Ovary (tissue), 9 donors: ENCODE data around the gene DNAI2. TPM values are rescaled to one million over a fixed set of nuclear protein-coding genes. Genes with fewer than 3 reads are reported as not detected.

Experiments used
- DNase-seq, 5 donors: peaks; one replicate each; pipeline ENCODE4 v3.0.0-alpha.2; 2019 to 2020
- H3K27ac ChIP-seq, 2 donors: fragments of 200-600 bp; one replicate each; pipeline versions ENCODE4 v1.5.1 to v1.8.0; 2019 to 2022
- H3K27me3 ChIP-seq: fragments of 200-600 bp; one replicate; pipeline ENCODE4 v1.8.0; 2022
- H3K36me3 ChIP-seq: fragments of 200-600 bp; sonication (generic); one replicate; pipeline ENCODE4 v1.5.1; 2019
- H3K4me1 ChIP-seq: one replicate; pipeline ENCODE4 v1.8.1; 2013; ENCODE audit warnings: mild to moderate bottlenecking, moderate library complexity; ENCODE audit not compliant: insufficient read depth
- H3K4me3 ChIP-seq: fragments of 200-600 bp; sonication (generic); one replicate; pipeline ENCODE4 v1.5.1; 2017
- H3K9me3 ChIP-seq, 2 donors: fragments of 200-600 bp in 1 of 2; sonication (generic) in 1 of 2; one replicate each; pipeline versions ENCODE4 v1.5.1 to v1.8.1; 2013 to 2019; ENCODE audit warnings: mild to moderate bottlenecking in 1 of 2, moderate library complexity in 1 of 2
- EP300 ChIP-seq: sonication (generic); formaldehyde crosslinking; IDR thresholded peaks from one replicate; pipeline ENCODE4 v1.6.1; 2017; ENCODE audit warnings: antibody characterized with exemption
- POLR2A ChIP-seq: fragments of 450-650 bp; IDR thresholded peaks from one replicate; pipeline ENCODE4 v1.6.1; 2017; ENCODE audit warnings: antibody characterized with exemption, mild to moderate bottlenecking, moderate library complexity
- WGBS, 3 donors: extraction: QIAGEN DNeasy Blood & Tissue Kit in 1 of 3; methylation state at CpG; one replicate each; pipeline versions ENCODE4 v1.1.5 to v1.1.7; 2013 to 2017; 5-methylcytosine and 5-hydroxymethylcytosine counted together
- intact Hi-C, 4 donors: fragments of 100-400 bp; cut with DNase I; formaldehyde crosslinking; loops; one replicate each; pipeline versions ENCODE4 v1.11.0 to v1.15.1; 2022 to 2023
- polyA plus RNA-seq, 2 donors: library from polyadenylated mRNA; stranded (reverse); fragments of 200-250 nt in 1 of 2; fragments of 350-450 nt in 1 of 2; fragmentation: Illumina TruSeq in 1 of 2; extraction: RNeasy Lipid Tissue Mini Kit (QIAGEN cat#74804) in 1 of 2; gene quantifications; one replicate each; pipeline ENCODE4 v1.2.3, GENCODE V29; 2013 to 2014
- total RNA-seq, 7 donors: library from RNA; depleted of rRNA in 2 of 7; stranded (reverse); fragments of >200 nt in 2 of 7; fragmentation: NEBNext Ultra II Directional in 3 of 7; extraction: Animal tissue kit (Norgen Biotek cat#: 25700) in 3 of 7; gene quantifications; one replicate each; pipeline versions ENCODE4 v1.1.0 to v1.2.4, GENCODE V29; 2016 to 2023
- TF ChIP-seq, protein P1 (sequence below), 3 donors: fragments of 450-650 bp in 2 of 3; fragments of 200-600 bp in 1 of 3; IDR thresholded peaks; one replicate each; pipeline versions ENCODE4 v1.5.1 to v1.8.0; 2016 to 2022; ENCODE audit warnings: antibody characterized with exemption in 3 of 3, mild to moderate bottlenecking in 1 of 3
- donor health status: DM: no; HTN: no; CAD: no; lungs with moderate emphysema.
- donor health status: DM: no; HTN: no; CAD: no.
- donor health status: Bipolar disorder and iron deficiency.
- donor health status: DM: yes; HTN: yes; CAD: no.
- donor health status: DM: no; HTN: no; CAD: no.
- donor health status: DM: yes; HTN: yes; CAD: no.

DNAI2 gene
- total and polyA plus RNA-seq, 9 donors, result 0.07 to 12.2 (median 0.66) TPM; not detected in 3

DNA sequence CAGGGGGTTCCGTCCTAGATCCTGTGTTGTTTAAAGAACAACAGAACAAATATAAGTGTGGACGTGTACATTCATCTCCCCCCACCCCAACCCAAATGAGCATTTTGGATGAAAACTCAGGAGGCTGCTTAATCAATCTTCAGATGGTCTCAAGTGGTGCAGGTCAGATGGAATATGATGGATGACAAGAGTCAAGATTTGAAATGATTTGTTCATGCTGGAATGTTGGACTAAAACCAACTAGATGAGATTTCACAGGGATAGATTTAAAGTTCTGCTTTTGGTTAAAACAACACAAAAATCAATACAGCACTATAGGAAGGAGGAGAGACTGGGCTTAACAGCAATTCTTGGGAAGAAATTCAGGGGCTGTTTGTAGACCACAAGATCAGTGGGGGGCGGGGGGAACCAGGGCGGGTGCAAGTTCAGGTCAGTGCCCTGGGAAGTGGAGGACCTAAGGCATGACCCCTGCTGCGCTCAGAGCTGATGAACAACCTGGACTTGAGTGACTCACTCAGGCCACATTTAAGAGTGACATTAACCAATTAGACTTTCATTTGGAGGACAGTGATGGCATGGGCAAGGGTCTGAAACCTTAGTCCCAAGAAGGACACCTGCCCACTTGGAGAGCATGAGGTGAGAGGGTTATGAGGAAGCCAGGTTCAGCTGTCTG, 45.6 kb upstream of the DNAI2 start:
- intact Hi-C loops, result no loop called here
- no peaks in the 10 kb centered on the region for H3K4me1 ChIP-seq
- 87 to 94% (median 92%) methylated on average over 5 of the region's 5 CpGs for WGBS, 3 donors
- no peak overlapping the region for H3K27ac ChIP-seq
- DNase-seq, result no peak
- H3K27me3 ChIP-seq, result no peaks in the 10 kb centered on the region
- TF ChIP-seq, protein P1, sequence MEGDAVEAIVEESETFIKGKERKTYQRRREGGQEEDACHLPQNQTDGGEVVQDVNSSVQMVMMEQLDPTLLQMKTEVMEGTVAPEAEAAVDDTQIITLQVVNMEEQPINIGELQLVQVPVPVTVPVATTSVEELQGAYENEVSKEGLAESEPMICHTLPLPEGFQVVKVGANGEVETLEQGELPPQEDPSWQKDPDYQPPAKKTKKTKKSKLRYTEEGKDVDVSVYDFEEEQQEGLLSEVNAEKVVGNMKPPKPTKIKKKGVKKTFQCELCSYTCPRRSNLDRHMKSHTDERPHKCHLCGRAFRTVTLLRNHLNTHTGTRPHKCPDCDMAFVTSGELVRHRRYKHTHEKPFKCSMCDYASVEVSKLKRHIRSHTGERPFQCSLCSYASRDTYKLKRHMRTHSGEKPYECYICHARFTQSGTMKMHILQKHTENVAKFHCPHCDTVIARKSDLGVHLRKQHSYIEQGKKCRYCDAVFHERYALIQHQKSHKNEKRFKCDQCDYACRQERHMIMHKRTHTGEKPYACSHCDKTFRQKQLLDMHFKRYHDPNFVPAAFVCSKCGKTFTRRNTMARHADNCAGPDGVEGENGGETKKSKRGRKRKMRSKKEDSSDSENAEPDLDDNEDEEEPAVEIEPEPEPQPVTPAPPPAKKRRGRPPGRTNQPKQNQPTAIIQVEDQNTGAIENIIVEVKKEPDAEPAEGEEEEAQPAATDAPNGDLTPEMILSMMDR (IDR thresholded peaks at IDR 0.05), result no peak
- TF ChIP-seq EP300 (no peak), POLR2A (no peak)
- H3K9me3 ChIP-seq, result no peaks in the 10 kb centered on the region
- H3K4me3 ChIP-seq, result no peak overlapping the region
- no peaks in the 10 kb centered on the region for H3K36me3 ChIP-seq

DNA sequence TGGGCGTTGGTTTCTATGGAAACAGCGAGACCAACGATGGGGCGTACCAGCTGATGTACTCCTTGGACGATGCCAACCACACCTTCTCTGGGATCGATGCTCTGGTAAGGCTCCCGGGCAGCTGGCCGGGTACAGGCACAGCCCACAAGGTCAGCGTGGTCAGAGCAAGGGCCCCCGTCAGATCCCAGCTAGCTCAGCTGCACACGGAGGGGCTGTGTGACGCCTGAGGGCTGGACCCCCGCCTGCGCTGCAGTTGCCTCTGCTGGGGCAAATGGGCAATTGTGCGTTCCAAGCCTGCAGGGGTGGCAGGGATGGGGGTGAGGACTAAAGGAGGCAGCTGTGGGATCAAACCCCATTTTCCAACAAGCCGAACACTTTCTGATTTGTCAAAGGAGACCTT, 43.1 kb upstream of the DNAI2 start:
- Histone ChIP-seq H3K27me3 (no peaks in the 10 kb centered on the region), H3K4me1 (no peaks in the 10 kb centered on the region), H3K36me3 (no peaks in the 10 kb centered on the region), H3K9me3 (no peaks in the 10 kb centered on the region), H3K27ac (peak overlapping the region in 1 of 2 donors; percentile 68), H3K4me3 (no peak overlapping the region)
- 88 to 94% (median 93%) methylated on average over 15 to 16 of the region's 16 CpGs for WGBS, 3 donors
- TF ChIP-seq EP300 (no peak), POLR2A (no peak)
- TF ChIP-seq, protein P1 (IDR thresholded peaks at IDR 0.05), result no peak
- no peak for DNase-seq
- intact Hi-C loops, result no loop called here

DNA sequence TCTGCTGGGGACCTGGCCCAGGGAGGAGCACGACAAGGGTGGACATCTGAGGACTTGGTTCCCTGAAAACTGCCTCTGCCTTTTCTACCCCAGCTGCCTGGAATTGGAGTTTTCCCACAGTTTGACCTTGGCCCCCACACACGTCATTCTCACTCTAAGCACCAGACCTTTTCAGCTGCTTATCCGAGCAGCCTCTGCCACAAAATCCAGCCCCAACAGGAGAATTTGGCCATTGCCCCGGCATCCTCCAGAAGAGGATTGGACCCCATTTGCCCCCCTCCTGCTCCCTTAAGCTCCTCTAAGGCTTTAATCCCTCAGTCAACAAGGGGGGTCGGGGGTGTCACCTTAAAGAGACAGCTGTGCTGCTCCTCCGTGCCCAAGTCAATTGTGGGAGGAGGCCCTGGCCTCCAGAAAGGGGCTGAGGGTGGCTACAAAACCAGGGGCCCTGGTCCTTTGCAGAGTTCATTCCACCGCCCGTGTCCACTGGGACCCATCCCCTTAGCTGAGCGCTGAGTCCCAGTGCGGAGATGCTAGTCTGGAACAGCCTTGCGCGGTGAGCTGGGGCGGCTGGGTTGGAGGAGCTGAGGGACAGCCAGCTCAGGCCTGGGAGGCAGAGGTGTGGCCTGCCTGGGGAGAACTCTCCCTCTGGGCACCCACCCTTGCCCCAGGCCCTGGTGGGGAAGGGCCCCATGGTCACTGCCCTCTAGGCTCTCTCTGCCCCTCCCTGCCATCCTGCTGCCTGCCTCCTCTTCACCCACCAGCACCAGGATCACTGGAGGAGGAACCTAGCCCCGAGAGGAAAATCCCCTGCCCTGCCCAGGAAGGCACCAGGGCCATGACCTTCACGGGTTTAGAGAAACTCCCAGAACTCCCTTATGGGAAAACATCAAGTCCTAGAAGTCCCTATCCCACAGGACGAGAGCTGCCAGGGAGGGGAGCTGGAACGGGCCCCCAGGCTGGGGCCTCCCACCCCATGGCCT, 41.8 kb upstream of the DNAI2 start:
- TF ChIP-seq POLR2A, result no peak
- no peak for TF ChIP-seq EP300
- TF ChIP-seq, protein P1 (IDR thresholded peaks at IDR 0.05), result no peak
- Histone ChIP-seq H3K27me3 (no peaks in the 10 kb centered on the region), H3K9me3 (no peaks in the 10 kb centered on the region), H3K27ac (peak overlapping the region; percentile 60 to 68), H3K4me3 (no peak overlapping the region), H3K4me1 (no peaks in the 10 kb centered on the region), H3K36me3 (no peaks in the 10 kb centered on the region)
- 50 to 62% (median 51%) methylated on average over 17 of the region's 17 CpGs for WGBS, 3 donors
- intact Hi-C loops, result no loop called here
- DNase-seq, result peak; percentile 67 to 83 (median 77)

DNA sequence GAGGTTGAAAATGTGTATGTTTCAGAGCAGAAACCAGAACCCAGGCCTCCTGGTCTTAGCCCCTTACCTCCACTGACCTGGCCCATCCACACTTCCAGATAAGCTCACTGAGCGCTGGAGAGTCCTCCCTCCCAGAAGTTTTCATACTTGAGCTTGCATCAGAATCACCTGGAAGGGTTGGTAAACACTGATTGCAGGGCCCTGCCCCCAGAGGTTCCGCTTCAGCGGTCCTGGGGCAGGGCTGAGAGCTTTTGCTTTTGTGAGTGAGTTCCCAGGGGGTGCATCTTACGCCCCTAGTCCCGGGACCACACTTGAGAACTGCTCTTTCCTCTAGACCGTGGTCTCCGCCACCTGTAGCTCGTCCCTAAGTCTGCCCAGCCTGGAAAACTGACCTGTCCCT, 40.1 kb upstream of the DNAI2 start:
- Histone ChIP-seq H3K27ac (peak overlapping the region in 1 of 2 donors; percentile 64), H3K4me1 (no peaks in the 10 kb centered on the region), H3K4me3 (no peak overlapping the region), H3K36me3 (no peaks in the 10 kb centered on the region), H3K9me3 (no peaks in the 10 kb centered on the region), H3K27me3 (no peaks in the 10 kb centered on the region)
- DNase-seq, result no peak
- intact Hi-C loops, result no loop called here
- TF ChIP-seq POLR2A (no peak), EP300 (no peak)
- TF ChIP-seq, protein P1 (IDR thresholded peaks at IDR 0.05), result no peak
- WGBS, 3 donors, result 94 to 96% (median 95%) methylated on average over 8 of the region's 8 CpGs
